Astrocyte of the hippocampus (primary cell): ENCODE measurements around the gene GOLGA8F.
"Not testable (repeated sequence)": the region's sequence is repeated elsewhere in the genome, so short reads cannot be mapped to it uniquely, and the experiment has no call there.

Experiments
- DNase-seq: peaks from one replicate; pipeline ENCODE4 v3.0.0; 2011; ENCODE audit warnings: low read depth, low spot score

Gene GOLGA8F

GRCh38 chr15:28378364-28378763, at the start of gene GOLGA8F:
TSS of gene GOLGA8F (plus strand) at chr15:28378664. CDS start at chr15:28378762, 98 bp downstream.
- DNase-seq, result not testable (repeated sequence)

- DNase-seq, result not testable (repeated sequence)
Observed at GRCh38 chr15:28357984-28358383, 20.5 kb upstream of the GOLGA8F start, which contains the start of gene GOLGA6L24. TSS of gene GOLGA6L24 (minus strand) at chr15:28358084. CDS start at chr15:28358023, 61 bp downstream.

- not testable (repeated sequence) for DNase-seq
Observed at GRCh38 chr15:28365502-28365901, 13.0 kb upstream of the GOLGA8F start.

GRCh38 chr15:28380053-28380452, 1.6 kb downstream of the GOLGA8F start:
- not testable (repeated sequence) for DNase-seq

DNA sequence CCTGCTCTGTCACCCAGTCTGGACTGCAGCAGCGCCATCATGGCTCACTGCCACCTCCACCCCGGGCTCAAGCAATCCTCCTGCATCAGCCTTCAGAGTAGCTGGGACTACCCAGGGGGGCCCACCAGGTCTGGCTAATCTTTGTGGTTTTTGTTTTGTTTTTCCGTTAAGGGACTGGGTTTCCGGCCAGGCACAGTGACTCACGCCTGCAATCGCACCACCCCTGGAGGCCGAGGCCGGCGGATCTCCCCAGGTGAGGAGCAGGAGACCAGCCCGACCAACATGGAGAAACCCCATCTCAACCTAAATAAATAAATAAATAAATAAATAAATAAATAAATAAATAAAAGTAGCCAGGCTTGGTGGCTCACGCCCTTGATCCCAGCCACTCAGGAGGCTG, 17.6 kb downstream of the GOLGA8F start:
- not testable (repeated sequence) for DNase-seq

- DNase-seq, result not testable (repeated sequence)
Observed at GRCh38 chr15:28402774-28403435, 24.4 kb downstream of the GOLGA8F start.

- not testable (repeated sequence) for DNase-seq
Observed at GRCh38 chr15:28420470-28420869, 42.0 kb downstream of the GOLGA8F start.

GRCh38 chr15:28435594-28435993, 57.1 kb downstream of the GOLGA8F start:
- not testable (repeated sequence) for DNase-seq
